ENCODE measurements around the gene COL4A2. TPM values are rescaled to one million over a fixed set of nuclear protein-coding genes. Genes with fewer than 3 reads are reported as not detected.
A peak's percentile ranks its signal among the peaks of the same experiment; 100 is the strongest.

The COL4A2 gene
- total and polyA plus RNA-seq, 4 donors: 130 to 334 (median 170) TPM

DNA sequence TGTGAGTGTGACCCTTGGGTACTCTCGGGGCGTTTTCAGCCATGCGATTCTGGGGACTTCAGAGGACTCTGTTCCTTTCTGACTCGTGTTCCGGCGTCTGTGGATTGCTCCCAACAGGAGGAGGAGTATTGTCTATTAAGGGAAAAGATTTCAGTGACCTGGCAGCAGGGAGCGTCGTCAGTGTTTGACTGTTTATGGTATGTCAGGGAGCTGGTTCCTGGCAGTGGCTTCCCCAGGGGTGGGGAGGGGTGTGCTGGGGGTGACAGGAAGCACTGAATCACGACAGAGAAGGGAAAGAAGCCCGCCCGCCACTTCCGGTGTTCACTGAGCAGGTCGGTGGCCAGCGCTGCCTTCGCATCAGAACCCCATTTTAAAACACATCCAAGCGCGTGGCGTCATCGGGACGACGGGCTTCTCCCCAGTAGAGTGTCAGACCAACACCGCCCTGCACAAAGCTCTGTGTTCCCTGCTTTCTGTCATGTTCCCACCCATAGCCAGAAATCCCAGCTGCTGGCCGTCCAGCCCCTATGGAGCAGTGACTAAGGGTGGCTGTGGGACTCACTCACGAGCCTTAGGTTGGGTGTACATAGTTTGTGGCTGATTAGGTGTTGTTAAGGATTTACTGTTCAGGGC is 33.8 kb downstream of the COL4A2 start:
- Histone ChIP-seq H3K27ac (ENCODE audit: low read depth, low read length) (peak overlapping the region; percentile 76), H3K9me3 (ENCODE audit: control insufficient read depth, insufficient read depth, low read length) (no peaks in the 10 kb centered on the region), H3K4me3 (ENCODE audit: low read depth, low read length) (no peak overlapping the region), H3K27me3 (ENCODE audit: control insufficient read depth, insufficient read depth, low read length) (no peaks in the 10 kb centered on the region), H3K36me3 (ENCODE audit: control insufficient read depth, insufficient read depth, low read length) (no peaks in the 10 kb centered on the region), H3K4me1 (ENCODE audit: control insufficient read depth, insufficient read depth, low read length) (peaks cover 54% of the 10 kb centered on the region)
- peak in 1 of 6 donors; percentile 33 for DNase-seq (ENCODE audit: low read depth in 4 of 6, low spot score in 6 of 6)
- WGBS (ENCODE audit: insufficient coverage): 60% methylated on average over 18 of the region's 24 CpGs

GRCh38 chr13:110341445-110342244 is 34.6 kb downstream of the COL4A2 start:
- peak in 2 of 6 donors; percentile 25 to 51 for DNase-seq (ENCODE audit: low read depth in 4 of 6, low spot score in 6 of 6)
- H3K4me1 ChIP-seq (ENCODE audit: control insufficient read depth, insufficient read depth, low read length): peaks cover 49% of the 10 kb centered on the region
- no peaks in the 10 kb centered on the region for H3K36me3 ChIP-seq (ENCODE audit: control insufficient read depth, insufficient read depth, low read length)
- peak overlapping the region; percentile 76 for H3K27ac ChIP-seq (ENCODE audit: low read depth, low read length)
- H3K27me3 ChIP-seq (ENCODE audit: control insufficient read depth, insufficient read depth, low read length): no peaks in the 10 kb centered on the region
- H3K4me3 ChIP-seq (ENCODE audit: low read depth, low read length): no peak overlapping the region
- 52% methylated on average over 9 of the region's 14 CpGs for WGBS (ENCODE audit: insufficient coverage)
- H3K9me3 ChIP-seq (ENCODE audit: control insufficient read depth, insufficient read depth, low read length): no peaks in the 10 kb centered on the region

DNA sequence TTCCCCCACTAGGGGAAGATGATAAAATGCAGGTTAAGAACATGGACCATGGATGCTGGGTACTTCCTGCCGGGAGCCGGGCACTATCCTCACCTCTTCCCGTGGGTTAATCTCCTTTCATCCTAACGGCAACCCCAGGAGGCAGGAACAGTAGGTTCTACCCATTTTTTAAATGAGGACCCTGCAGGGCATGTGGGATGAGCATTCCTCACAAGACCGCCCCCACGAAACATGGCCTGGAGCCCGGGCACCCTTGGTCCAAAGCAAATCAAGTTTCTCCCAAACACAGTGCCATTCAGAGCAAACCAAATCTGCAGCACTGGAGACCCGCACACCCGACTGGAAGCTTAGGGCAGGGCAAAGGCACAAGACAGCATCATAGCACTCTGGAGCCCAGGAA is 35.4 kb downstream of the COL4A2 start:
- Histone ChIP-seq H3K4me1 (ENCODE audit: control insufficient read depth, insufficient read depth, low read length) (peaks cover 44% of the 10 kb centered on the region), H3K27me3 (ENCODE audit: control insufficient read depth, insufficient read depth, low read length) (no peaks in the 10 kb centered on the region), H3K36me3 (ENCODE audit: control insufficient read depth, insufficient read depth, low read length) (no peaks in the 10 kb centered on the region), H3K27ac (ENCODE audit: low read depth, low read length) (peak overlapping the region; percentile 76), H3K9me3 (ENCODE audit: control insufficient read depth, insufficient read depth, low read length) (no peaks in the 10 kb centered on the region), H3K4me3 (ENCODE audit: low read depth, low read length) (no peak overlapping the region)
- DNase-seq (ENCODE audit: low read depth in 4 of 6, low spot score in 6 of 6): no peak
- 88% methylated on average over 8 of the region's 9 CpGs for WGBS (ENCODE audit: insufficient coverage)

- H3K27ac ChIP-seq (ENCODE audit: low read depth, low read length): no peak overlapping the region
- H3K4me1 ChIP-seq (ENCODE audit: control insufficient read depth, insufficient read depth, low read length): peaks cover 38% of the 10 kb centered on the region
- no peak overlapping the region for H3K4me3 ChIP-seq (ENCODE audit: low read depth, low read length)
- no peaks in the 10 kb centered on the region for H3K27me3 ChIP-seq (ENCODE audit: control insufficient read depth, insufficient read depth, low read length)
- DNase-seq (ENCODE audit: low read depth in 4 of 6, low spot score in 6 of 6): no peak
- no peaks in the 10 kb centered on the region for H3K36me3 ChIP-seq (ENCODE audit: control insufficient read depth, insufficient read depth, low read length)
- 87% methylated on average over 15 of the region's 16 CpGs for WGBS (ENCODE audit: insufficient coverage)
- H3K9me3 ChIP-seq (ENCODE audit: control insufficient read depth, insufficient read depth, low read length): no peaks in the 10 kb centered on the region
These were observed 36.3 kb downstream of the COL4A2 start for GRCh38 chr13:110343241-110343865.

- no peak for DNase-seq (ENCODE audit: low read depth in 4 of 6, low spot score in 6 of 6)
- WGBS (ENCODE audit: insufficient coverage): 96% methylated on average over 3 of the region's 5 CpGs
- peaks cover 32% of the 10 kb centered on the region for H3K4me1 ChIP-seq (ENCODE audit: control insufficient read depth, insufficient read depth, low read length)
- H3K27ac ChIP-seq (ENCODE audit: low read depth, low read length): no peak overlapping the region
- H3K4me3 ChIP-seq (ENCODE audit: low read depth, low read length): no peak overlapping the region
- H3K9me3 ChIP-seq (ENCODE audit: control insufficient read depth, insufficient read depth, low read length): no peaks in the 10 kb centered on the region
- H3K36me3 ChIP-seq (ENCODE audit: control insufficient read depth, insufficient read depth, low read length): no peaks in the 10 kb centered on the region
- H3K27me3 ChIP-seq (ENCODE audit: control insufficient read depth, insufficient read depth, low read length): no peaks in the 10 kb centered on the region
These were observed 37.2 kb downstream of the COL4A2 start for GRCh38 chr13:110344320-110344719.

GRCh38 chr13:110345266-110345665 is 38.2 kb downstream of the COL4A2 start:
- Histone ChIP-seq H3K27ac (ENCODE audit: low read depth, low read length) (no peak overlapping the region), H3K4me1 (ENCODE audit: control insufficient read depth, insufficient read depth, low read length) (peaks cover 28% of the 10 kb centered on the region), H3K4me3 (ENCODE audit: low read depth, low read length) (no peak overlapping the region), H3K36me3 (ENCODE audit: control insufficient read depth, insufficient read depth, low read length) (no peaks in the 10 kb centered on the region), H3K9me3 (ENCODE audit: control insufficient read depth, insufficient read depth, low read length) (no peaks in the 10 kb centered on the region), H3K27me3 (ENCODE audit: control insufficient read depth, insufficient read depth, low read length) (no peaks in the 10 kb centered on the region)
- no peak for DNase-seq (ENCODE audit: low read depth in 4 of 6, low spot score in 6 of 6)
- WGBS (ENCODE audit: insufficient coverage): 100% methylated on average over 4 of the region's 7 CpGs

GRCh38 chr13:110345701-110346100 is 38.6 kb downstream of the COL4A2 start:
- Histone ChIP-seq H3K9me3 (ENCODE audit: control insufficient read depth, insufficient read depth, low read length) (no peaks in the 10 kb centered on the region), H3K4me3 (ENCODE audit: low read depth, low read length) (no peak overlapping the region), H3K36me3 (ENCODE audit: control insufficient read depth, insufficient read depth, low read length) (no peaks in the 10 kb centered on the region), H3K4me1 (ENCODE audit: control insufficient read depth, insufficient read depth, low read length) (peaks cover 24% of the 10 kb centered on the region), H3K27ac (ENCODE audit: low read depth, low read length) (no peak overlapping the region), H3K27me3 (ENCODE audit: control insufficient read depth, insufficient read depth, low read length) (no peaks in the 10 kb centered on the region)
- WGBS (ENCODE audit: insufficient coverage): 95% methylated on average over 4 of the region's 4 CpGs
- DNase-seq (ENCODE audit: low read depth in 4 of 6, low spot score in 6 of 6): no peak

- Histone ChIP-seq H3K4me1 (ENCODE audit: control insufficient read depth, insufficient read depth, low read length) (peaks cover 15% of the 10 kb centered on the region), H3K36me3 (ENCODE audit: control insufficient read depth, insufficient read depth, low read length) (no peaks in the 10 kb centered on the region), H3K9me3 (ENCODE audit: control insufficient read depth, insufficient read depth, low read length) (no peaks in the 10 kb centered on the region), H3K27ac (ENCODE audit: low read depth, low read length) (no peak overlapping the region), H3K27me3 (ENCODE audit: control insufficient read depth, insufficient read depth, low read length) (no peaks in the 10 kb centered on the region), H3K4me3 (ENCODE audit: low read depth, low read length) (no peak overlapping the region)
- WGBS (ENCODE audit: insufficient coverage): 94% methylated on average over 13 of the region's 17 CpGs
- DNase-seq (ENCODE audit: low read depth in 4 of 6, low spot score in 6 of 6): no peak
These were observed 39.6 kb downstream of the COL4A2 start for GRCh38 chr13:110346661-110347067.

- no peak overlapping the region for H3K4me3 ChIP-seq (ENCODE audit: low read depth, low read length)
- no peak for DNase-seq (ENCODE audit: low read depth in 4 of 6, low spot score in 6 of 6)
- H3K9me3 ChIP-seq (ENCODE audit: control insufficient read depth, insufficient read depth, low read length): no peaks in the 10 kb centered on the region
- 92% methylated on average over 3 of the region's 3 CpGs for WGBS (ENCODE audit: insufficient coverage)
- no peaks in the 10 kb centered on the region for H3K36me3 ChIP-seq (ENCODE audit: control insufficient read depth, insufficient read depth, low read length)
- H3K27me3 ChIP-seq (ENCODE audit: control insufficient read depth, insufficient read depth, low read length): no peaks in the 10 kb centered on the region
- H3K27ac ChIP-seq (ENCODE audit: low read depth, low read length): no peak overlapping the region
- H3K4me1 ChIP-seq (ENCODE audit: control insufficient read depth, insufficient read depth, low read length): peaks cover 15% of the 10 kb centered on the region
These were observed 40.0 kb downstream of the COL4A2 start for GRCh38 chr13:110347088-110347487.

All from spinal cord (tissue), 10 donors.